Sigmoid colon (tissue), 4 donors: ENCODE measurements around the gene PDE11A.

ENCODE experiments used
- EP300 ChIP-seq, 4 donors: sonication (generic); formaldehyde crosslinking; IDR thresholded peaks; one replicate each; pipeline ENCODE4 v1.6.1; 2017; ENCODE audit warnings: antibody characterized with exemption in 4 of 4
- POLR2AphosphoS5 ChIP-seq, 4 donors: sonication (generic); formaldehyde crosslinking; IDR thresholded peaks; one replicate each; pipeline ENCODE4 v1.6.1; 2017; ENCODE audit warnings: antibody characterized with exemption in 4 of 4
- TF ChIP-seq, protein P1 (sequence below), 4 experiments: fragments of 450-650 bp in 3 of 4; fragments of 200-600 bp in 1 of 4; IDR thresholded peaks; one replicate each; pipeline ENCODE4 v1.5.1; 2016 to 2019; ENCODE audit warnings: antibody characterized with exemption in 4 of 4, mild to moderate bottlenecking in 3 of 4, moderate library complexity in 2 of 4

DNA sequence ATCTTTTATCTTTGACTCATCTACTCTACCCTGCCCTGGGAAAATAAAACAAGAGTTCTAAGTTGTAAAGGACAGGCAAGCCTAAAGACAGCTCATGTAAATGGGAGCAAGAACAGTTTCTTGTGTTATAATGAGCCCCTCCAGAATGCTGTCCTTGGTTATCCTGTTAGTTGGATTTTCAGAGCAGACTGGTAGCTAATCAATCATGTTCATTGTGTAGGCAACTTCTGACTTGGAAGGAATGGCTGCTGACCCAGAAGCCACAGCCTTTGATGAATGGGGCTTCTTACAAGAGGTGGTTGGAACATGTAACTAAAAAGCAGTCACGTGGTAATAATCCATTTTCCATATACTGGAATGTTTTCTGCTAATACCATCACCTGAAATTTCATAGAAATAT lies 425.8 kb downstream of the PDE11A start:
- TF ChIP-seq, protein P1, sequence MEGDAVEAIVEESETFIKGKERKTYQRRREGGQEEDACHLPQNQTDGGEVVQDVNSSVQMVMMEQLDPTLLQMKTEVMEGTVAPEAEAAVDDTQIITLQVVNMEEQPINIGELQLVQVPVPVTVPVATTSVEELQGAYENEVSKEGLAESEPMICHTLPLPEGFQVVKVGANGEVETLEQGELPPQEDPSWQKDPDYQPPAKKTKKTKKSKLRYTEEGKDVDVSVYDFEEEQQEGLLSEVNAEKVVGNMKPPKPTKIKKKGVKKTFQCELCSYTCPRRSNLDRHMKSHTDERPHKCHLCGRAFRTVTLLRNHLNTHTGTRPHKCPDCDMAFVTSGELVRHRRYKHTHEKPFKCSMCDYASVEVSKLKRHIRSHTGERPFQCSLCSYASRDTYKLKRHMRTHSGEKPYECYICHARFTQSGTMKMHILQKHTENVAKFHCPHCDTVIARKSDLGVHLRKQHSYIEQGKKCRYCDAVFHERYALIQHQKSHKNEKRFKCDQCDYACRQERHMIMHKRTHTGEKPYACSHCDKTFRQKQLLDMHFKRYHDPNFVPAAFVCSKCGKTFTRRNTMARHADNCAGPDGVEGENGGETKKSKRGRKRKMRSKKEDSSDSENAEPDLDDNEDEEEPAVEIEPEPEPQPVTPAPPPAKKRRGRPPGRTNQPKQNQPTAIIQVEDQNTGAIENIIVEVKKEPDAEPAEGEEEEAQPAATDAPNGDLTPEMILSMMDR (IDR thresholded peaks at IDR 0.05): no peak
- TF ChIP-seq POLR2AphosphoS5 (IDR thresholded peaks at IDR 0.05): no peak
- TF ChIP-seq EP300 (IDR thresholded peaks at IDR 0.05): no peak
